WERI-Rb-1 (cell line): Measurements from ENCODE around the gene PSPH.
"Not testable (repeated sequence)": the region's sequence is repeated elsewhere in the genome, so short reads cannot be mapped to it uniquely, and the experiment has no call there.

ENCODE experiments used
- DNase-seq: peaks from one replicate; pipeline ENCODE4 v3.0.0-alpha.2; 2020
- H3K27ac ChIP-seq: fragments of 250-450 bp; sonication (Bioruptor Pico); 2 replicates; pipeline ENCODE4 v1.5.1; 2020; ENCODE audit warnings: mild to moderate bottlenecking, moderate library complexity
- H3K27me3 ChIP-seq: fragments of 250-450 bp; sonication (Bioruptor Pico); 2 replicates; pipeline ENCODE4 v1.5.1; 2021; ENCODE audit warnings: mild to moderate bottlenecking, low read depth, moderate library complexity; ENCODE audit not compliant: insufficient read depth, severe bottlenecking
- H3K36me3 ChIP-seq: fragments of 250-450 bp; sonication (Bioruptor Pico); 2 replicates; pipeline ENCODE4 v1.5.1; 2020; ENCODE audit warnings: mild to moderate bottlenecking, moderate library complexity
- H3K4me3 ChIP-seq: 2 replicates; pipeline ENCODE4 v1.5.1; 2011; ENCODE audit warnings: low read depth, mild to moderate bottlenecking, control low read depth, low read length
- H3K9me3 ChIP-seq: fragments of 250-450 bp; sonication (Bioruptor Pico); 2 replicates; pipeline ENCODE4 v1.5.1; 2021; ENCODE audit warnings: mild to moderate bottlenecking, moderate library complexity; ENCODE audit not compliant: severe bottlenecking
- CTCF ChIP-seq: IDR thresholded peaks from 2 replicates; pipeline ENCODE4 v1.5.1; 2011; ENCODE audit warnings: low read depth, mild to moderate bottlenecking, control low read depth, inconsistent platforms, low read length

Gene PSPH

DNA sequence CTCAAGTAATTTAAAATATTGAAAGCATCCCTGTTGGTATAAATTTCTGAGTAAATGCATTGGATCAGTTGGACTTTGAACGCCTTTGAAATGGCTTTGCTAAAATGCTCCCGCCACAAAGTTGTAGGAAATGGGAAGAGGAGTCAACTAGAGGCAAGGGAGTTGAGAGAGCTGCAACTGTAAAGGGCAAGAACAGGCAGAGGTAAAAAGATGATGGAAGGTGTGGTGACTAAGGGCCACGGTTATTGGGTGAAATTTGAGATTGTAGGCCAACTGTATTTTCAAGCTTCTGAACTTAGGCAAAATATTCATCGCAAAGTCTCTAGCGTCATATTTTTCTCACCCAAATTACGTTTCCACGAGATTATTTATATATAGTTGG, 12.2 kb upstream of the PSPH start:
- no peak overlapping the region for H3K4me3 ChIP-seq
- H3K27me3 ChIP-seq = no peaks in the 10 kb centered on the region
- no peaks in the 10 kb centered on the region for H3K9me3 ChIP-seq
- DNase-seq = no peak
- peak overlapping the region; percentile 93; the same call in 1 of the 2 replicates for H3K27ac ChIP-seq
- TF ChIP-seq CTCF = no peak
- H3K36me3 ChIP-seq = peaks cover 45% of the 10 kb centered on the region

DNA sequence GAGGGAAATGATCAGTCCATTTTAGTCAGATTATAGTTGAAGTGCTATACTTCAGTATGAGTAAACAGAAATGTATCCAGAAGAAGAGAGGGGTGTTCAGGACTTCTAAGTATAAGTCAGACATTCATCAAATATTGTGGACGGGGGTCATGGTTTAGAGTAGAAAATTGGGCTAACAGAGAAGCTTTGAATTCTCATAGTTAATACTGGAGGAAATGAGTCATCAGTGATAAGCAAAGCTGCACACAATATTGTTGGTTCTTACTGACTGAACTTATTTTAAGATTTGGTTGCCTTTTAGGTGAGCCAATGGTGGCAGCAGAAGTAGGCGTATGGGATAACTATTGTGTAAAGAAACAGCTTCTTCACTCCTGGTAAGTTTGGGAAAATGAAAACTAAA, 11.1 kb upstream of the PSPH start:
- Histone ChIP-seq H3K4me3 (no peak overlapping the region), H3K36me3 (peaks cover 54% of the 10 kb centered on the region), H3K9me3 (no peaks in the 10 kb centered on the region), H3K27me3 (no peaks in the 10 kb centered on the region), H3K27ac (no peak overlapping the region)
- no peak for TF ChIP-seq CTCF
- no peak for DNase-seq

DNA sequence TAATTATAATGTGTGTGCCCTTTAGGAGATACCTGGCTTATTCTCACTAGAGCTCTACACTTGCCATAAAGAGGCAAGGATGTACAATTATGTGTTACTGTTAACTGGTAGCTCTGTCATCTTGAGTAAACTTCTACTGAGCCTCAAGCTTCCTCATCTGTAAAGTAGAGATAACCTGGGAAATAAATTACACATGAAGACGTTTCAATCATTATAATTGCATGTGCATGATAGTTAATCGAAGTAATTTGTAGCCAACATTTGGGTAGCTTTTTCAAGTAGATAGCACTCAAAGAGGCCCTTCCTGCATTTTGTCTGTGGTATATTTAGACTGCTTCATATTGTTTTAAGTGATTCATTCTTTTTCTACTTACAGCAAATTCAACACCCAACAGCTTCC, 2.7 kb upstream of the PSPH start:
- TF ChIP-seq CTCF = no peak
- H3K36me3 ChIP-seq = peaks cover 66% of the 10 kb centered on the region
- no peak for DNase-seq
- no peaks in the 10 kb centered on the region for H3K9me3 ChIP-seq
- H3K27ac ChIP-seq = no peak overlapping the region; the same call in 1 of the 2 replicates
- H3K4me3 ChIP-seq = no peak overlapping the region
- H3K27me3 ChIP-seq = no peaks in the 10 kb centered on the region

- H3K27ac ChIP-seq = peak overlapping the region; percentile 25
- no peaks in the 10 kb centered on the region for H3K27me3 ChIP-seq
- H3K4me3 ChIP-seq = no peak overlapping the region
- H3K36me3 ChIP-seq = peaks cover 60% of the 10 kb centered on the region
- TF ChIP-seq CTCF = no peak
- no peaks in the 10 kb centered on the region for H3K9me3 ChIP-seq
- DNase-seq = no peak
Observed at GRCh38 chr7:56053379-56053778, 2.1 kb upstream of the PSPH start.

DNA sequence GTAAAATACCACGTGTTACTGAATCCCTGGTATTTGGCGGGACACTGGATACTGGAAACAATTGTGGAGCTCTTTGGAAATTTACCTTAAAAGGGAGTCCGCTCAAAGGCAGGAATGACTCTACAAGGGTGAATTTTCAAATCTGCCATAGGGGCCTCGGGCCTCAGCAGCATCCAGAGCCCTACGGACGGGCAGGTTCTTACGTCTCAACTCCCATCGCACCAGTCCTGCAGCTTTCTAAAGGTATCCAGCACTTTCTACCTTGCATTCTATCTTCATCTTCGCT, 248 bp downstream of the PSPH start:
- Histone ChIP-seq H3K36me3 (peaks cover 39% of the 10 kb centered on the region), H3K4me3 (peak overlapping the region; percentile 99), H3K27me3 (no peaks in the 10 kb centered on the region), H3K27ac (peak overlapping the region; percentile 94), H3K9me3 (no peaks in the 10 kb centered on the region)
- TF ChIP-seq CTCF = no peak
- DNase-seq = no peak

- not testable (repeated sequence) for H3K4me3 ChIP-seq, H3K27me3 ChIP-seq, DNase-seq, H3K9me3 ChIP-seq
- peaks cover 17% of the 10 kb centered on the region for H3K36me3 ChIP-seq
- peak overlapping the region; percentile 48; the same call in 1 of the 2 replicates for H3K27ac ChIP-seq
Observed at GRCh38 chr7:56048763-56049162, 2.5 kb downstream of the PSPH start.

DNA sequence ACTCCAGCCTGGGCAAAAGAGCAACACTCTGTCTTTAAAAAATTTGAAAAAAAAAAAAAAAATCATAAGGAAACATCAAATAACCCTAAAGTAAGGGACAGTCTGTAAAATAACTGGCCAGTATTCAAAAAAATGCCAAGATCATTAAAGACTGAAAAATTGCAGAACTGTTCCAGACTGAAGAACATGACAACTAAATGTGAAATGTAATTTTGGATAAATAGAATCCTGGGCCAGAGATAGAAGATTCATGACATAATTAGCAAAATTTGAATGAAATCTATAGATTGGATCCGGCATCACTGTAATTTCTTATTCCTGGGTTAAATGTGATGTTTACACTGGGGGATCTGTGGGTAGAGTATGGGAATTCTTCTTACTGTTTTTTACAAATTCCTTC, 3.0 kb downstream of the PSPH start:
- no peak overlapping the region for H3K27ac ChIP-seq
- H3K36me3 ChIP-seq = peaks cover 12% of the 10 kb centered on the region
- H3K4me3 ChIP-seq = no peak overlapping the region
- no peaks in the 10 kb centered on the region for H3K9me3 ChIP-seq
- TF ChIP-seq CTCF = no peak
- no peak for DNase-seq
- no peaks in the 10 kb centered on the region for H3K27me3 ChIP-seq

DNA sequence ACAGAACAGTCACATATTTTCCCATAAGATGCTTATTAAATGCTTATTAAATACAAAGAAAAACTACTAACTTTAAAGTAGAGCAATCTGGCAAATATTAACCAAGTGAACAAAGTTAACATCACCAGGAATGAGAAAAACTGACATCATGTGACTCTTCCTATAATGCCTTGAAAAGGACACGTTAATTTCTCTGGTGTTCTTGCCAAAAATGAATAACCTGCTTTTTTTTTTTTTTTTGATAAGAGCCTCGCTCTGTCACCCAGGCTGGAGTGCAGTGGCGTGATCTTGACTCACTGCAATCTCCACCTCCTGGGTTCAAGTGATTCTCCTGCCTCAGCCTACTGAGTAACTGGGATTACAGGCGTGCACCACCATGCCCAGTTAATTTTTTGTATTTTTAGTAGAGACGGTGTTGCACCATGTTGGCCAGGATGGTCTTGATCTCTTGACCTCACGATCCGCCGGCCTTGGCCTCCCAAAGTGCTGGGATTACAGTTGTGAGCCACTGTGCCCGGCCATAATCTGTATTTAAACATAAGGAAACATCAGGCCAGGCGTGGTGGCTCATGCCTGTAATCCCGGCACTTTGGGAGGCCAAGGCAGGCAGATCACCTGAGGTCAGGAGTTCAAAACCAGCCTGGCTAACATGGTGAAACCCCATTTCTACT, 3.7 kb downstream of the PSPH start:
- H3K36me3 ChIP-seq, DNase-seq, H3K9me3 ChIP-seq, H3K27me3 ChIP-seq, H3K4me3 ChIP-seq, H3K27ac ChIP-seq: not testable (repeated sequence)
